ENCODE results near the gene GPR78.
A peak's percentile ranks its signal among the peaks of the same experiment; 100 is the strongest.

The GPR78 gene

GRCh38 chr4:8582941-8583654 is 2.9 kb downstream of the GPR78 start:
- no peaks in the 10 kb centered on the region for H3K36me3 Mint-ChIP-seq (ENCODE audit: low read depth)
- ATAC-seq (no peak), DNase-seq (no peak)
- no peak overlapping the region for H3K27ac Mint-ChIP-seq
- peaks cover 9% of the 10 kb centered on the region for H3K27me3 Mint-ChIP-seq
- no peaks in the 10 kb centered on the region for H3K9me3 Mint-ChIP-seq
- no peak overlapping the region for H3K4me3 Mint-ChIP-seq
- H3K4me1 Mint-ChIP-seq = no peaks in the 10 kb centered on the region

GRCh38 chr4:8583655-8584025 is 3.4 kb downstream of the GPR78 start:
- no peaks in the 10 kb centered on the region for H3K36me3 Mint-ChIP-seq (ENCODE audit: low read depth)
- ATAC-seq (no peak), DNase-seq (no peak)
- H3K9me3 Mint-ChIP-seq = no peaks in the 10 kb centered on the region
- H3K4me3 Mint-ChIP-seq = no peak overlapping the region
- no peak overlapping the region for H3K27ac Mint-ChIP-seq
- H3K4me1 Mint-ChIP-seq = no peaks in the 10 kb centered on the region
- peaks cover 9% of the 10 kb centered on the region for H3K27me3 Mint-ChIP-seq

GRCh38 chr4:8585186-8585585 is 5.0 kb downstream of the GPR78 start:
- Mint-ChIP-seq H3K27ac (no peak overlapping the region), H3K4me3 (no peak overlapping the region), H3K9me3 (no peaks in the 10 kb centered on the region), H3K4me1 (no peaks in the 10 kb centered on the region), H3K36me3 (ENCODE audit: low read depth) (no peaks in the 10 kb centered on the region), H3K27me3 (no peaks in the 10 kb centered on the region)
- no peak for DNase-seq
- no peak for ATAC-seq

- Mint-ChIP-seq H3K9me3 (no peaks in the 10 kb centered on the region), H3K27me3 (no peaks in the 10 kb centered on the region), H3K4me3 (no peak overlapping the region), H3K36me3 (ENCODE audit: low read depth) (no peaks in the 10 kb centered on the region), H3K4me1 (no peaks in the 10 kb centered on the region), H3K27ac (no peak overlapping the region)
- no peak for ATAC-seq
- DNase-seq = no peak
Observed at GRCh38 chr4:8585721-8586212, 5.6 kb downstream of the GPR78 start.

- H3K27me3 Mint-ChIP-seq = peaks cover 2% of the 10 kb centered on the region
- ATAC-seq (no peak), DNase-seq (no peak)
- H3K4me3 Mint-ChIP-seq = no peak overlapping the region
- H3K4me1 Mint-ChIP-seq = no peaks in the 10 kb centered on the region
- no peaks in the 10 kb centered on the region for H3K9me3 Mint-ChIP-seq
- H3K27ac Mint-ChIP-seq = no peak overlapping the region
- H3K36me3 Mint-ChIP-seq (ENCODE audit: low read depth) = no peaks in the 10 kb centered on the region
Observed at GRCh38 chr4:8586246-8586645, 6.1 kb downstream of the GPR78 start.

GRCh38 chr4:8586671-8587468 is 6.7 kb downstream of the GPR78 start:
- Mint-ChIP-seq H3K4me3 (no peak overlapping the region), H3K27ac (no peak overlapping the region), H3K27me3 (peaks cover 6% of the 10 kb centered on the region), H3K36me3 (ENCODE audit: low read depth) (no peaks in the 10 kb centered on the region), H3K4me1 (no peaks in the 10 kb centered on the region), H3K9me3 (no peaks in the 10 kb centered on the region)
- DNase-seq (no peak), ATAC-seq (no peak)

GRCh38 chr4:8587469-8588195 is 7.4 kb downstream of the GPR78 start:
- no peaks in the 10 kb centered on the region for H3K9me3 Mint-ChIP-seq
- ATAC-seq = no peak
- no peaks in the 10 kb centered on the region for H3K36me3 Mint-ChIP-seq (ENCODE audit: low read depth)
- peaks cover 7% of the 10 kb centered on the region for H3K27me3 Mint-ChIP-seq
- no peak overlapping the region for H3K4me3 Mint-ChIP-seq
- H3K27ac Mint-ChIP-seq = no peak overlapping the region
- no peak for DNase-seq
- no peaks in the 10 kb centered on the region for H3K4me1 Mint-ChIP-seq

GRCh38 chr4:8588196-8588470 is 7.9 kb downstream of the GPR78 start:
- H3K27me3 Mint-ChIP-seq = peaks cover 7% of the 10 kb centered on the region
- ATAC-seq (no peak), DNase-seq (no peak)
- no peaks in the 10 kb centered on the region for H3K9me3 Mint-ChIP-seq
- no peaks in the 10 kb centered on the region for H3K36me3 Mint-ChIP-seq (ENCODE audit: low read depth)
- no peaks in the 10 kb centered on the region for H3K4me1 Mint-ChIP-seq
- no peak overlapping the region for H3K27ac Mint-ChIP-seq
- no peak overlapping the region for H3K4me3 Mint-ChIP-seq

GRCh38 chr4:8589336-8589735 is 9.1 kb downstream of the GPR78 start:
- H3K9me3 Mint-ChIP-seq = no peaks in the 10 kb centered on the region
- no peak for DNase-seq
- peaks cover 15% of the 10 kb centered on the region for H3K27me3 Mint-ChIP-seq
- no peak for ATAC-seq
- H3K4me1 Mint-ChIP-seq = no peaks in the 10 kb centered on the region
- no peaks in the 10 kb centered on the region for H3K36me3 Mint-ChIP-seq (ENCODE audit: low read depth)
- H3K27ac Mint-ChIP-seq = no peak overlapping the region
- H3K4me3 Mint-ChIP-seq = no peak overlapping the region

- Mint-ChIP-seq H3K4me1 (no peaks in the 10 kb centered on the region), H3K4me3 (no peak overlapping the region), H3K27ac (no peak overlapping the region), H3K27me3 (peaks cover 18% of the 10 kb centered on the region), H3K9me3 (no peaks in the 10 kb centered on the region), H3K36me3 (ENCODE audit: low read depth) (no peaks in the 10 kb centered on the region)
- ATAC-seq = no peak
- DNase-seq = no peak
Observed at GRCh38 chr4:8589823-8590545, 9.8 kb downstream of the GPR78 start.

- no peak for DNase-seq
- no peak for ATAC-seq
- H3K4me1 Mint-ChIP-seq = no peaks in the 10 kb centered on the region
- no peak overlapping the region for H3K27ac Mint-ChIP-seq
- H3K4me3 Mint-ChIP-seq = no peak overlapping the region
- H3K9me3 Mint-ChIP-seq = no peaks in the 10 kb centered on the region
- peaks cover 18% of the 10 kb centered on the region for H3K27me3 Mint-ChIP-seq
- H3K36me3 Mint-ChIP-seq (ENCODE audit: low read depth) = no peaks in the 10 kb centered on the region
Observed at GRCh38 chr4:8590546-8590880, 10.3 kb downstream of the GPR78 start.

- Mint-ChIP-seq H3K4me1 (no peaks in the 10 kb centered on the region), H3K27me3 (peaks cover 18% of the 10 kb centered on the region), H3K36me3 (ENCODE audit: low read depth) (no peaks in the 10 kb centered on the region), H3K4me3 (no peak overlapping the region), H3K27ac (no peak overlapping the region), H3K9me3 (no peaks in the 10 kb centered on the region)
- ATAC-seq (no peak), DNase-seq (no peak)
Observed at GRCh38 chr4:8591114-8591513, 10.9 kb downstream of the GPR78 start.

- H3K4me1 Mint-ChIP-seq = no peaks in the 10 kb centered on the region
- no peaks in the 10 kb centered on the region for H3K9me3 Mint-ChIP-seq
- DNase-seq (no peak), ATAC-seq (peak; percentile 26)
- no peak overlapping the region for H3K27ac Mint-ChIP-seq
- peaks cover 18% of the 10 kb centered on the region for H3K27me3 Mint-ChIP-seq
- no peak overlapping the region for H3K4me3 Mint-ChIP-seq
- H3K36me3 Mint-ChIP-seq (ENCODE audit: low read depth) = no peaks in the 10 kb centered on the region
Observed at GRCh38 chr4:8591626-8592365, 11.6 kb downstream of the GPR78 start.
